Activated CD8-positive, alpha-beta memory T cell treated with anti-CD3 and anti-CD28 coated beads, Interleukin-2, amount 50 U/mL, for 1 hour (primary cell): ENCODE measurements around the gene SLC39A11.

Experiments
- DNase-seq: peaks from one replicate; pipeline ENCODE4 v3.0.0-alpha.2; 2020; ENCODE audit errors: extremely low read depth

SLC39A11 gene

DNA sequence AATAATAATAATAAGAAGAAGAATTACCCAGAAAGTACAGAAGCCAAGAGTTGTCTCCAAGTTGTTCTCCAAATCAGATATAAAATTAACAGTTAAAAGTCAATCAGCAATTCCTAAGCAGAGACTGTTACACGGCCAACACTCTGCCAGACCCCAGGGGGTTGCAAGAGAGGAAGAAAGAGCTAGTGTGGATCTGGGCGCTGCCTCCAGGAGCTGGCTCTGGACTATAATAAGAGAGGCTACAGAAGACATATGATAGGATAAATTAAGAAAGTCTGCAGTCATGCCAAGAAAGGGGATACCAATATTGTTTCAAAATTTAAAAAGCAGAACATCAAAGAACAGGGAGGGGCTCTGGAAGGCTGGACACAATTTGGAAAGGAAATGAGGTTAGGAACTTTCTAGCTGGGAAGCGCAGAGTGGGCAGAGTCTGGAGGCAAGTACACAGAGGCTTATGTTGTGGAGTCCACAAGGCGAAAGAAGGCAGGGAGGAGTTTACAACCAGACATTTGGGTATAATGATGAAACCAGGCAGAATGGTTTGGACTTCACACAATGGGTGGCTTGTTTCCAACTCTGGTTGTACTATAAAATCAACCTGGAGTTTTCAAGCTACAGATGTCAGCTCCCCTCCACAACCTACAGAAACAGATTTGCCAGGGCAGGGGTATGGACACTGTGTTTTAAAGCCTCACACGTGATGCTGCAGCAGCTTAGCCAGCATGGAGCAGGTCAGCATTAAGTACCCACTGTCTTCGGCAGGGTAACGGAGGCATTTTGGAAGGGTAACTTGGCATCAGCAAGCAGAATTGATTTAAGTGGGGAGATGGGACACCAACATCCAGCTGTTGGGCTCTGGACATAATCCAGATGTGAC, 49.4 kb downstream of the SLC39A11 start:
- no peak for DNase-seq

- no peak for DNase-seq
These were observed 50.3 kb downstream of the SLC39A11 start for GRCh38 chr17:73042225-73042624.

- DNase-seq: no peak
These were observed 53.2 kb downstream of the SLC39A11 start for GRCh38 chr17:73039282-73039681.

- DNase-seq: no peak
These were observed 61.0 kb downstream of the SLC39A11 start for GRCh38 chr17:73031472-73031871.

DNA sequence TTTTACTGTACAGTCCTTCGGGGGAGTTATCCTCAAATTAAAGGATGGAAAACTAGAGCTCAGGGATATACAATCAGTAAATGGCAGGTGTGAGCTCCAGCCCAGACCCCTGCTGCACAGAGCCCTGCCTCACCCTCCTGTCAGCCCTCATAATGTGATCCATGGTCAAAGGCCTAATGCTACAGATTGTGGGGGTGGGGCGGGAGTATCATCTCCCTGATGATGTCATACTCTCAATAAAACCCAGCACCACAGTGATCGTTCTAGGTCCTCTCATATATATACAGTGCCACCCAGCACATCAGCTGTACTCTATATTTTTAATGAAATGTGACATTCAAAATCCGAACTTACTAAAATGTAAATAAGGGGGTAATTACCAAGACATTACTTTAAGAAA, 61.5 kb downstream of the SLC39A11 start:
- no peak for DNase-seq

DNA sequence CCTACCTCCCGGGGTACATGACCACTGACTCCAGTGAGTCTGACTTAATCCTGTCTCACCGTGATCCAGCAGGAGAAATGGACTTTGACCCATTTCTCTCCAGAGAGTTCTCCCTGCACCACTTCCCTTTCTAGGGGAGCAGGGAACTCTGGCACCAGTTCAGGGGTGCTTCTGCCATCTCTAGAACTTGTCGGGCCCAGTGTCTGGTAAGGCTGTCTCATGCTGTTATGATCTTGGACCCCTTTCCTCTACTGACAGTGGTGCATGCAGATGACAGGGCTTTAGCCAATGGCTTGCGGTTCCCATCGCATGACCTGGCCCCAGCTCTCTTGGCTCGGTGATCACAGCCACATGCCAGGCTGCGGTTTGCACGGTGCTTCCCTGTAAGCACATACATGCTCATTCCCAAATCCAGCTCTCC, 62.0 kb downstream of the SLC39A11 start:
- no peak for DNase-seq

DNA sequence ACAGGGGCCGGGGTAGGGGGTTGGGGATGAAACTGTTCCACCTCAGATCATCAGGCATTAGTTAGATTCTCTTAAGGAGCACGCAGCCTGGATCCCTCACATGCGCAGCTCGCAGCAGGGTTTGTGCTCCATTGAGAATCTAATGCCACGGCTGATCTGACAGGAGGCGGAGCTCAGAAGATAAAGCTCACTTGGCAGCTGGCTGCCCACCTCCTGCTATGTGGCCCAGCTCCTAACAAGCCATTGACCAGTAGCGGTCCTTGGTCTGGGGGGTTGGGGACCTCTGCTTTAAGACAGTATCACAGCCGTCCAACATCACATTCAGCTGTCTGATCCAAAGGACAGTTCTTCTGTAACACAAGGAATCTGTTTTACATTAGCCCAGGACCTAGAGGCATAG, 62.5 kb downstream of the SLC39A11 start:
- no peak for DNase-seq

GRCh38 chr17:73029021-73029420, 63.5 kb downstream of the SLC39A11 start:
- no peak for DNase-seq

- DNase-seq: no peak
These were observed 64.2 kb downstream of the SLC39A11 start for GRCh38 chr17:73028299-73028755.

- no peak for DNase-seq
These were observed 65.3 kb downstream of the SLC39A11 start for GRCh38 chr17:73027130-73027741.

GRCh38 chr17:73025041-73025560, 67.4 kb downstream of the SLC39A11 start:
- DNase-seq: no peak

GRCh38 chr17:73023759-73024158, 68.7 kb downstream of the SLC39A11 start:
- DNase-seq: no peak

GRCh38 chr17:73022694-73023093, 69.8 kb downstream of the SLC39A11 start:
- no peak for DNase-seq

DNA sequence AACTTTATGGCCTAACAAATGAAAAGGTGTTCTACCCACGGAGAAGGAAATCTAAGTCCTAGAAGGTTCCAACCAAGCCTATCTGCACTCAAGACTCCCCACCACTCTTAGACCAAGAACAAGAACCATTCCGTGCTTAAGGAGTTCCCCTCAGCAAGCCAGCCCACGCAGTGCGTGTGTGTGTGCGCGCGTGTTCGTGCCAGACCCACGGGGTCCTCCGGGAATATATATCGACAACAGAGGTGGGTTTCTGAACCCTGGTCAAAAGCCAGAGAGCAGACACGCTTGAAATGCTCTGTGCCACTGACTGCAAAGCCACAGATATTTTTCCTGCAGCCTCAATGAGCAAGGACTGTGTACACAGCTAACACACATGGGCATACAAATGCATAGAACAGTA, 70.7 kb downstream of the SLC39A11 start:
- DNase-seq: no peak

DNA sequence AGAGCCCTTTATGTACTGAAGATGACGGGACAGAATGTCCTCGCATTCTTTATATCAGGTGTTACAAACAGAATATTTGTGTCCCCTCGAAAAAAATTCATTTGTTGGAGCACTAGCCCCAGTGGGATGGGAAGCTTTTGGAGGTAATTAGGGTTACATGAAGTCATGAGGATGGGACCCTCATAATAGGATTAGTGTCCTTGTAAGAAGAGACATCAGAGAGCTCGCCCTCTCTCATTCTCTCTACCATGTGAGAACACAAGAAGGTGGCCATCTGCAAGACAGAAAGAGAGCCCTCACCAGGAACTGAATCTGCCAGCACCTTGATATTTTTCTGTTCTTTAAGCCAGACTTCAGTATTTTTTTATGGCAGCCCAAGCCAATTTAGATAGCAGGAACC, 72.4 kb downstream of the SLC39A11 start:
- no peak for DNase-seq

DNA sequence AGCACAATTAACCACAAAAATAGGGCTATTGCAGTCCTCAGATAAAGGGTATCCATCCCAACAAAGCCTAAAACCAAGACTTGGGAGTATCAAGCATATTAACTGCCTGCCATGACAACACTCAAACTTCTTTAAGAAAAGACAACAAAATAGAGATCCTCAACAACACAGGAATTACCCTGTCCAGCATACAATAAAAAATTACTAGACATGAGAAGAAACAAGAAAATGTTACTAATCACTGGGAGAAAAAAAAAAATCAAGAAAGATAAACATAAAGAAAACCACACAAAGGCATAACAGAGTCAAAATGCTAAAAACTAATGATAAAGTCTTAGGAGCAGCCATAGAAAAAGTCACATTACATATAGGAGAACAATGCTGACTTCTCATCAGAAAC, 73.9 kb downstream of the SLC39A11 start:
- no peak for DNase-seq

DNA sequence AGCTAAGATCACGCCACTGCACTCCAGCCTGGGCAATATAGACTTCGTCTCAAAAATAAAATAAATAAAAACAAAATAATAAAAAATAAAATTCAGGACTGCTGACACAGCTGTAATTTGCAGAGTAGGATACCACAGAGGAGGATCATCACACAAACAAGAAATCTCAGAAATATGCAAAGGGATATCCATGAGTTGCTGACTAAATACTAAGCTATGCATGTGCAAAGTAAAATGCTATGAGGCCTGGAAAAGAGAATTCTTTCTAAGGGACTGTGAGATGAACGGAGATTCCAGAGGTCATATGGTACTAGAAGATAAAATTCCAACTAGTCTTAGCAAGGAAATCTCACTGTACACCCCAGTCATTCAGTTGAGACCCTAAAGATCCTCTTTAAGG, 74.8 kb downstream of the SLC39A11 start:
- no peak for DNase-seq

DNA sequence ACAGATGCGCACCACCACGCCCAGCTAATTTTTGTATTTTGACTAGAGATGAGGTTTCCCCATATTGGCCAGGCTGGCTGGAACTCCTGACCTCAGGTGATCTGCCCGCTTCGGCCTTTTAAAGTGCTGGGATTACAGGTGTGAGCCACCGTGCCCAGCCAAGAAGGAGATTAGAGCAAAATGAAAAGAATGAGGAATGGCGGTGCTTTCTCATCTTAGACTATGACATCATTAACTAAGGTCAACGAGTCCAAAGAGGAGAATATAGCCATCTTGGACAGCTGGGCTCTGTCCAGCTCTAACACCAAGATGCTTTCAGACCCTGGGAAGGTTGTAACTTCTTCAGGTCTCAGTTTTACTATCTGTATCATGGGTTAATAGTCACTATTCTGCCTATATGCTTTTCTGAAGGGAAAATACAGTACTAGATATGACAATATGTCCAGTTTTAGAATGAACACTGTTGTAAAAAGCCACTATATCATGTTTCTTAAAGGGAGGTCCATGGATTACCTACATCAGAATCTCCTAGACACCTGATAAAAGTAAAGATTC, 76.7 kb downstream of the SLC39A11 start:
- no peak for DNase-seq

- DNase-seq: no peak
These were observed 78.4 kb downstream of the SLC39A11 start for GRCh38 chr17:73013816-73014663.

- DNase-seq: no peak
These were observed 79.2 kb downstream of the SLC39A11 start for GRCh38 chr17:73013301-73013700.

GRCh38 chr17:73011016-73011486, 81.4 kb downstream of the SLC39A11 start:
- no peak for DNase-seq

DNA sequence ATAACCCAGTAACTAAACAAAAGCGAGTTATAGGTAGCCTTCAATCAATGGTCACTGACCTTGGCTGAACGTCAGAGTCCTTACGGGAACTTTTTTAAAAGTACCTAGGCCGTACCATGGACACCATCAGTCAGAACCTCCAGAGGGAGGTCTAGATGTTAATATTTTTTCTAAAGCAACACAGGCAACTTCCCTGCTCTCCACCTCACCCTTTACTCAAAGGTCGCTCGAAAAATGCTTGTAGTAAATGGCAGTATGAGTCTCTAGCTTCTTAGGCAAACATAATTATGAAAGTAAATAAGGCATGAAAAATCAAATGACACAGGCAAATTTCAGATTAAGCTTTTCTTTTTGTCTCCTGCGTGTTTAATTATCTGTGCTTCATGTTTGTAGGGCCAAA, 82.1 kb downstream of the SLC39A11 start:
- no peak for DNase-seq
